HG02973 (cell line): Measurements from ENCODE around the gene C1QL4.
A peak's percentile ranks its signal among the peaks of the same experiment; 100 is the strongest.
"Not testable (repeated sequence)": the region's sequence is repeated elsewhere in the genome, so short reads cannot be mapped to it uniquely, and the experiment has no call there.

Source experiments
- ATAC-seq: cut with Tn5 transposase; IDR thresholded peaks from one replicate; pipeline ENCODE4 v1.9.1; 2021; ENCODE audit warnings: moderate library complexity; ENCODE audit not compliant: unreplicated experiment

The C1QL4 gene

GRCh38 chr12:49334681-49335080 is 2.3 kb downstream of the C1QL4 start:
- ATAC-seq = no peak

- no peak for ATAC-seq
These were observed 2.8 kb downstream of the C1QL4 start for GRCh38 chr12:49334226-49334625.

- ATAC-seq = not testable (repeated sequence)
These were observed 3.2 kb downstream of the C1QL4 start for GRCh38 chr12:49333778-49334177.

GRCh38 chr12:49332891-49333371 is 4.1 kb downstream of the C1QL4 start:
- ATAC-seq = no peak

DNA sequence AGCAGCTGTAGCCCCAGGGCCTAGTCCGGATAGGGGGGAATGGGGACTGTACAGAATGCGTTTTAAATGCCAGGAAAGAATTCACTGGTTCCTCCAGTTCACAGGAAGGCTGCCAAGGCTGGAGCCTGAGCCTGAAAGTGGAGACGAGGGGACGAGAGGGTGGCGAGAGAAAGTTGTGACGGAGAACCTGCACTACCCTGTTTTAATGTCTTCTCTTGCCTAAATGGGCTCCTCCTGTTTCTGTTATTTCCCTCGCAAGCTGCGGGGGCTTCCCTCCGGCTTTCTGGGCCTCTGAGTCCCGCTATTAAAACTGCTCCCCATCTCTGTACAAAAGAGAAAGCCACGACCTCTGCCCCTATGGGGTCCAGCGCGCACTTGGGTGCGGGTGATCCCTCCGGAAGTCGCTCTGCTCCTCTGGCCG is 4.5 kb downstream of the C1QL4 start:
- no peak for ATAC-seq

- ATAC-seq = no peak
These were observed 5.4 kb downstream of the C1QL4 start for GRCh38 chr12:49331380-49332222.

- no peak for ATAC-seq
These were observed 6.2 kb downstream of the C1QL4 start for GRCh38 chr12:49330631-49331379.

DNA sequence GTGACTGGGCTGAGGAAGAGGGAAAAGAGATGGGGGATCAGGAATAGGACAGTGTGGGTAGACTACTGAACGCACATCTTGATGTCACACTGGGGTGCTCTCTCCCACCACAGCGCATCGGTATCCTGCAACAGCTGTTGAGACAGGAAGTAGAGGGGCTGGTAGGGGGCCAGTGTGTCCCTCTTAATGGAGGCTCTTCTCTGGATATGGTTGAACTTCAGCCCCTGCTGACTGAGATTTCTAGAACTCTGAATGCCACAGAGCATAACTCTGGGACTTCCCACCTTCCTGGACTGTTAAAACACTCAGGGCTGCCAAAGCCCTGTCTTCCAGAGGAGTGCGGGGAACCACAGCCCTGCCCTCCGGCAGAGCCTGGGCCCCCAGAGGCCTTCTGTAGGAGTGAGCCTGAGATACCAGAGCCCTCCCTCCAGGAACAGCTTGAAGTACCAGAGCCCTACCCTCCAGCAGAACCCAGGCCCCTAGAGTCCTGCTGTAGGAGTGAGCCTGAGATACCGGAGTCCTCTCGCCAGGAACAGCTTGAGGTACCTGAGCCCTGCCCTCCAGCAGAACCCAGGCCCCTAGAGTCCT is 6.9 kb downstream of the C1QL4 start:
- ATAC-seq = no peak

- no peak for ATAC-seq
These were observed 8.2 kb downstream of the C1QL4 start for GRCh38 chr12:49328816-49329215.

GRCh38 chr12:49327887-49328286 is 9.1 kb downstream of the C1QL4 start:
- ATAC-seq = no peak

DNA sequence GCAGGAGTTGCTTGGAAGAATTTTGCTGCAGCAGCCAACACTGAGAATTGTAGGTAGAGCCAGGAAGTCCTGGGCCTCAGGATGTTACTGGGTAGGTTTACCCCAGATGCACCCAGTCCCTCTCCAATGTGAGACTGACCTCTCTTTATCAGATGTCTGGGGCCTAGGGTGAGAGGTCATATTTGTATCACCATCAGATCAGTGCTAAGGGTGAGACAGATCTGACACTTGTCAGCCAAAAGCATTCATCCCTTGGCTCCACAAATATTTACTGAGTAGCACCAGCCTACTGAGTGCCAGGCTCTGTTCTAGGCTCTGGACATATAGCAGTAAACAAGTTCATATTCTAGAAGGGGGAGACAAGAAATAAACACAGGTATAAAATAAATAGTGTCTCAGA is 9.6 kb downstream of the C1QL4 start:
- no peak for ATAC-seq

DNA sequence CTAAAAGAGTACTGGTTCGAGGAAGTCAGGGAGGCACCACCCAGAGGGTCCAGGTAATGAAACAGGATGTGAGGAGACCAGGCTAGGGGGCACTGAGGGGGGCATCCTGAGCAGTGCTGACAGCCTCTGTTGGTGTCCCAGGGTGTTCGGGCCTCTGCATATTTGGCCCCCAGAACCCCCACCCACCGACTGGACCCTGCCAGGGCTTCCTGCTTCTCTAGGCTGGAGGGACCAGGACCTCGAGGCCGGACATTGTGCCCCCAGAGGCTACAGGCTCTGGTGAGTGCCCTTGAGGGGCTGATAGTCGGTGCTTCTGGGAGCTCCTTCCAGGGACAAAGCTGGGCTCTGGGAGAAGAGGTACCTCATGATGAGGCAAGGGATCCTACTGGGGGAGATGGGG is 11.4 kb downstream of the C1QL4 start:
- ATAC-seq = no peak

GRCh38 chr12:49323524-49324097 is 13.4 kb downstream of the C1QL4 start:
- no peak for ATAC-seq

DNA sequence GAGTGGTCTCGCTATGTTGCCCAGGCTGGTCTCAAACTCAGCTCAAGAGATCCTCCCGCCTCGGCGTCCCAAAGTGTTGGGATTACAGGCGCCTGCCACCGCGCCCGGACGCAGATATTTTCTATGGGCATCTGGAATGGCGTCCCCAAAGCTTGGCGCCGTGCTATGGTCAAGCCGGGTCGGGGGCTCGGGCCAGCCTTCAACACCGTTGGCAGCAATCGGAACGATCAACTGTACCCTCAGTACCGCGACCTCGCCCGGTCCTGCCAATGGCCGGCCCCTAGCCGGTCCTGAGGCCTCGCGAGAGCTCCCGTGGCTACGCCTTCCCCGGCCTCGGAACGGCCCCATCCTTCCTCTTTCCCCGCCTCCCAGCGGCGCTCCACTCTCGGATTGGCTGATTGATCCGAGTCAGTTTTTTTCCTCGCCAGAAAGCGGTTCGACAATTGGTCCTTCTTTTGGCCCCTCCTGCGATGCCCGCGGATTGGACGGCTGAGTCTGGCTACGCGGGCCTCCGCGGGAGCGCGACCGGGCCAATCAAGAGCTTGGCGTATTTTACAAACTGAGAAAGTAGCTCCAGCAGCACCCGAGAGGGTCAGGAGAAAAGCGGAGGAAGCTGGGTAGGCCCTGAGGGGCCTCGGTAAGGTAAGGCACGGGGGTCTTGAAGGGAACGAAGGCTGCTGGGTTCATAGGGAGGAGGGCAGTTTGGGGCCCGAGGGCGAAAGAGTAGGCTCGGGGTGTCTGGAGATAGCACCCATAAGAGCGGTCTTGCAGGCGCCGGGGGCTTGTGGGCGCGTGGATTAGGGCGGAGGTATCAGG is 14.1 kb downstream of the C1QL4 start, which contains the start of gene TROAP:
TROAP (plus strand) TSS at position 548 of the 816 bp plus-strand sequence. CDS start 354 bp downstream, outside the sequence.
- peak; percentile 94 for ATAC-seq

- no peak for ATAC-seq
These were observed 14.7 kb downstream of the C1QL4 start for GRCh38 chr12:49322367-49322707.

- not testable (repeated sequence) for ATAC-seq
These were observed 16.4 kb downstream of the C1QL4 start for GRCh38 chr12:49320411-49321103.

DNA sequence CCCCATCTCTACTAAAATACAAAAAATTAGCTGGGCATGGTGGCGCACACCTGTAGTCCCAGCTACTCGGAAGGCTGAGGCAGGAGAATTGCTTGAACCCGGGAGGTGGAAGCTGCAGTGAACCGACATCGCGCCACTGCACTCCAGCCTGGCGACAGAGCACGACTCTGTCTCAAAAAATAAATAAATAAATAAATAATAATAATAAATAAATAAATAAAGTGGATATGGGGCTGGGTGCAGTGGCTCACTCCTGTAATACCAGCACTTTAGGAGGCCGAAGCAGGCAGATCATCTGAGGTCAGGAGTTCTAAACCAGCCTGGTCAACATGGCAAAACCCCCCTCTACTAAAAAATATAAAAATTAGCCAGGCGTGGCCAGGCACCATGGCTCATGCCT is 19.9 kb downstream of the C1QL4 start:
- not testable (repeated sequence) for ATAC-seq

DNA sequence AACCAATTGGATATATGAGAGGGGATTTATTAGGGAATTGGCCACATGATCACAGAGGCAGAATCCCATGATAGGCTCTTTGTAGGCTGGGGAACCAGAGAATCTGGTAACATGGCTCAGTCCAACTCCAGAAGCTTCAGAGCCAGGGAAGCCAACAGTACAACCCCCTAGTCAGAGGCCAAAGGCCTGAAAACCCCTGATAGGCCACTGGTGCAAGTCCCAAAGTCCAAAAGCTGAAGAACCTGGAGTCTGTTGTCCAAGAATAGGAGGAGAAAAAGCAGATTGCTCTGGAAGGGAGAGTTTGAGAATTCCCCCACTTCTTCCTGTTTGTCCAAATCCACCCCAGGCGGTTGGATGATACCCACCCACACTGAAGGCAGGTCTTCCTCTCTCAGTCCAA is 22.2 kb downstream of the C1QL4 start:
- no peak for ATAC-seq

- ATAC-seq = not testable (repeated sequence)
These were observed 26.5 kb downstream of the C1QL4 start for GRCh38 chr12:49310451-49311000.
